HG03095 (cell line): ENCODE data around the gene MYH13.

Experiments used
- ATAC-seq: cut with Tn5 transposase; IDR thresholded peaks from one replicate; pipeline ENCODE4 v1.9.1; 2021; ENCODE audit warnings: moderate library complexity; ENCODE audit not compliant: unreplicated experiment

The MYH13 gene

DNA sequence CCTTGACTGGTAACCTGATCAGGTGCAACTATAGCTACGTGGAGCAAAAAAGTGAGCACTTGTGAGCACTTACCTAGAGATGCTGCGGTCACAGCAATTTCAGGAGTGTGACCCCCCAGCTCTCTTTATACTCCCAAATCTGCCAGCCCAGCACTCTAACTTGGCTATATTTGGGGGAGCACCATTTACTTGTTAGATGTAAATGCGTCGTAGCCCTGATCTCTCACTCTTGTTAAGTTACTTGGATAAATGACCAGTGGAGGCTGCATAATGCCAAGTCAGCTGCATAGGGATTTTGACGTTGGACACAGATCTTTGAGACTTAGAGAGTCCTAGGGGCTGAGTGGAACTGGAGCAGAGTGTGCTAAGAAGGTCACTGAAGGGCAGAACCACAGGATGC lies at the start of gene MYH13:
Gene MYH13 (minus strand): TSS at position 101 of the 400 bp plus-strand sequence. CDS start 8,476 bp downstream, outside the sequence.
- no peak for ATAC-seq

DNA sequence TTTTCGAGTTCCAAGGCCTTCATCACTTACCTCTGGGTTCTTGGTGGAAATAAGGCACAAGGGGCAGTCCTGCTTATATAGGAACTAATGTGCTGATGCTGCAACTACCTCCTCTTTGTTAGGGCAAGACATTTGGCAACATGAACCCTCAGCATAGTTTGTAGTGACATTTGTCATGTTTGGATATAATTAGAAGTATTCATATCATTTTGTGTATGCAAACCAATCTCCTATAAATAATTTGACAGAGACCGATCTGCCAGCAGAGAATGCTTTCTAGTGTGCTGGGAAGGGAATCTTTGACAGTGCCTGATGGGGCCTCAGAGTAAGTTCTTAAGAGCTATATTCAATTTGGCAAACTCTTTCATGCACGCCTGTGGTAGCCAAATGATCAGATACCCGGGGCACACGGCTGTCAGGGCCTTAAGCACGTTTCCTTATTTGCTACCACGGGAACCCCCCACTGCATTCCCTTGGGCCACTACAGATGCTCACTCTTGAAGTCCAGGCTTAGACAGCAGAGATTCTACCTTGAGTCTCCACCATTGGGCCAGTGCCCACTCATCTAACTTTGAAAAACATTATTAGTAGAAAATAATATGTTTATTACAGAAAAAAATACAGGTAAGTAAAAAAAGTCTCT lies 49.2 kb upstream of the MYH13 start, which contains the start of gene MYH8:
Gene MYH8 (minus strand): TSS at position 51 of the 643 bp plus-strand sequence. CDS start 1,723 bp downstream, outside the sequence.
- no peak for ATAC-seq

DNA sequence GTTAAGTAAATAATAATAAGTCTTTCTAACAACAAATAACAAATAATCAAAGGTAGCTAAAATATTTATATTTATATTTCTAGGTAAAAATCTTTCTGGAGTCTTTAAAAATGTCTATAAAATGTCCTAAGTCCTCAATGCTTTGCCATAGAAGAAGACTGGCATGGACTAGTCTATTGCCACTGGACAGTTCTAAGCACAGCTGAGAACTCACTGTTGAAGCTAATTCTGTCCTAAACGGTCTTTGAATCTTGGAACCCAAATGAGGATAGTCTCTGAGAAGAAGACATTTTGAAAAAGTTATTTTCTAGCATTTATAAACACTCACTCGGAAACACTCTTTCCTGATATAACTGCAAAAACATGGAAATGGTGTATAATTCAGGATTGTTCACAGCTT lies 48.4 kb upstream of the MYH13 start:
- ATAC-seq, result no peak

DNA sequence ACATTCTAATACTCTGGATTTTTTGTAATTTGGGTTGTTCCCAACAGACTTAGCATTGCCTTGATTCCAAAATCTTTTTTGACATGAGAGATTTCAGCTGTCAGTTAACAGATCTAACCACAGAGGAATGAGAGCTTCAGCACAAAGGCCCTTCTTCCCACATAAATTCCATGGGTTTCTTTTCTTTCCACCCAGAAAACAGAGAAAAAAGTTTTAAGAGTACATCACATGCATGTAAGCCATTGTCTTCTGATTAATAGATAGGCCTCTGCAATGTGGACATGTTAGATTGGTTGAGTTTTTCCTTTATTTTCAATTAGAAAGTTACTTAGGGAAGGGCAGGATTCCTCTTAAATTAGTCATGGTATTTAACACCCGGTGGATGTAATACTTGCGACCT lies 48.0 kb upstream of the MYH13 start:
- ATAC-seq, result no peak

DNA sequence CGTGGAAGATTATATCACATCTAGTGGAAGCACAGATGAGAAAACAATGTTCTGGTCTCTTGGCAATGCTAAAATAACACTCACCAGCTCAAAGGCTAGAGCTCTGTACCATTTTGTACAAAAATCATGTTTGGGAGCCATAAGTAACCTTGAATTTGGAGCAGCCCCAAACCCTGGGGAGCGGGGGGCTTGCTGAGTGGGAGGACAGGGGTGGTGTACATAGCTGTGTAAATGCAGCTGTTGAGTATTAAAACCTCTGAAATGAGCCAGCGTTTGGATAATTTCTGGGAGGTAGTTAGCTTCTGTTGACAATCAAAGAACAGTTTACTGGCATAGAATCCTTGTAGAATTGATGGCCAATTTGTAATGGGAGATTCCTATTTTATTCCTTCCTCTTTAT lies 44.6 kb upstream of the MYH13 start:
- no peak for ATAC-seq

DNA sequence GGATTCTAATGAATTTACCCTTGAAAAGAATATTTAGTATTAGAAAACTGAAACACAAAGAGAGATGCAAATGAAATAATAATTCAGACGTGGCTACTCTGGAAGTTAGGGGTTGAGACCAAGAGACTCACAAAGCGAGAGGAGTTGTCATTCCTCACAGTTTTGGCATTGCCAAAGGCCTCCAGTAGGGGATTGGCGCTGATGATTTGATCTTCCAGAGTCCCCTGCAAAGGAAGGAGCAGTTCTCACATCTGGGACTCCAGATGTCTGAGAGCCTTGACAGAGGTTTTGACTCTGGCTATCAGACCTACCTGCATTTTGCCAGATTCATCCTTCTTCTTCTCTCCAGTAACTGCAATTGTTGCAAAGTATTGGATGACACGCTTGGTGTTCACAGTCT lies 42.4 kb upstream of the MYH13 start:
- ATAC-seq, result no peak

DNA sequence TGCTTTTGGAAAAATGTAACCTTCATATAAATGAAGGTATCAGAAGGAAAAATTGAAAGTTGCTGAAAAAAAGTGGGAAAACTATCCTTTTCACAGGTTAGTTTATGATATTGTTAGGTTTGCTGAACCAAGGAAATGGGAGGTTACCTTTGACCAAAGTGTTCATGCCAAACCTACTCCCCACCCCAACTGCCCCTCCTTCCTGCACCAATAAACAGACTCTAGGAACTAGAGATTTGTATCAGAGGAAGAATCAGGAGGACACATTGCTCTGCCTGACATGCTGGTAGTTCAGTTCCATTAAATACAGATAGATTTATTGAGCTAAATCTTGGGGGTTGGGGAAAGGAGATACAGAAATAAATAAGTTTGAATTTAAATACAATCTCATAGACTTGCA lies 30.8 kb upstream of the MYH13 start:
- ATAC-seq, result no peak

DNA sequence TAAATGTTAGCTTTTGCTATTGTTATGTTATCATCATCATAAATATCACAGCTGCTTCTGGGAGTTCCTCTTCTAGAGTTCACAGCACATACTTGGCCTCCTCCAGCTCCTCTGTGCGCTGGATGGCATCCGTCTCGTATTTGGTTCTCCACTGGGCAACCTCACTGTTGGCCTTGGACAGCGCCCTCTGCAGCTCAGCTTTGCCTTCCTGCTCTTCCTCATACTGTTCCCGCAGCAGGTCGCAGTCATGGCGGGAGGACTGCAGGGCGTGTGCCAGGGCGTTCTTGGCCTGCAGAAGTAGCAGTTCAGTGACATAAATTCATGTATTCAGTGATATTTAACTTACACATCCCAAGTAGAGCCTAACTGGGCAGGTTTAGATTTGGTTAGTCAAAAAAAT lies 25.5 kb upstream of the MYH13 start:
- ATAC-seq, result no peak

DNA sequence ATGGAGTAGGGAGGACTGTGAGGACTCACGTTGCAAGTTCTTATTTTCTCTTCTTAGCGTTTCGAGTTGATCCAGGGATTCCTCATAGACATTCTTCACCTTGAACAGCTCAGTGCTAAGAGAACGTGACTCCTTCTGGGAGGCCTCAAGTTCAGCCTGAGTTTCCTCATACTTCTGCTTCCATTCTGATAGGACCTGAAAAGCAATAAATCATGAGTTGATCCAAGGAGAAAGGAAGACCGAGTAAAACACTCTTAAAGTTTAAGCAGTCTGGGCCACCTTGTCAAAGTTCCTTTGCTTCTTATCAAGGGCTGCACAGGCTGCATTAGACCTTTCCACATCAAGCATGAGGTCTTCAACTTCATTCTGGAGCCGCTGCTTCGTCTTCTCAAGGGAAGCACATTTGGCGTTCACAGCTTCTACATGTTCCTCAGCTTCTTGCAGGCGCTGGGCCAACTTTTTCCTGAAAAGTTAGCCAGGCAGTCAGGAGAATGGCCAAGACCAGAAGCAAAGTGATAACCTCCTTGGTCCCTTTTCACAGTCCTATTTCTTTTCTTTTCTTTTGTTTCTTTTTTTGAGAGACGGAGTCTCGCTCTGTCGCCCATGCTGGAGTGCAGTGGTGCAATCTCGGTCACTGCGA lies 23.8 kb upstream of the MYH13 start:
- no peak for ATAC-seq

DNA sequence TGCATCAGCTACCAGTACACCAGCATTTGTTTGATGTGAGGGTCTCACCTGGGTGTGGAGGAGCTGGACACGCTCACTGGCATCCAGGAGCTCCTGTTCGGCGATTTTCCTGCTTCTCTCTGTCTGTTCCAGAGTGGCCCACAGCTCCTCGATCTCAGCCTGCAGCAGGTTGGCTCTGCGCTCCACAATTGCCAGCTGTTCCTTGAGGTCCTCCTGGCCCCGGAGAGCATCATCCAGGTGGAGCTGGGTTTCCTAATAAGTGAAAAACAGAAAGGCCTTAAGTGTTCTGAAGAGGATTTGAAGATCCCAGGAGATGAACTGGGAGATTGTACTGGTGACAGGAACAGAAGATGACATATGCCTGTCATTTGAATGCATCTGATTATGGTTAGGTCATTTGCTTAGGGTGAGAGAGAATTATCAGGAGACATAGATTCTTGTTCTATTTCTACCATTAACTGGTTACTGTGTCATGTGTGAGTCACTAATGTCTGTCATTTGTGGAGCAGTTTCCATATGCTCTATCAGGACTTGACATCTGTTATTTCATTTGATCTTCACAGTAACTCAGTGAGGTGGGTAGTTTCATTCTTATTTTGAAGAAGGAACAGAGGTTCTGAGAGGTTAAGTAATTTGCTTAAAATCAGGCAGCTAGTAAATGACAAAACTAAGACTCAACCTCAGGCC lies 21.5 kb upstream of the MYH13 start:
- ATAC-seq, result no peak

DNA sequence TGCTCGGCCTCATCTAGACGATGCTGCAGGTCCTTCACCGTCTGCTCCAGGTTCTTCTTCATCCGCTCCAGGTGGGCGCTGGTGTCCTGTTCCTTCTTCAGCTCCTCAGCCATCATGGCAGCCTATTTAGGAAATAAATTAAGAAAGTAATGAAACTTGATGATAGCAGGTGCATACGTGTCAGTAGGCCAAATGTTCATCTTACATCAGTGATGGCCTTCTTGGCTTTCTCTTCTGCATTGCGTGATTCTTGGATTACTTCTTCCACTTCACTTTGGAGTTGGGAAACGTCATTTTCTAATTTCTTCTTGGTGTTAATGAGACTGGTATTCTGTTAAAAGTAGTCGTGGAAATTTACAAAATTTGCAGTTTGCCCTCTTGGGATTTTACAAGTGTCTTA lies 20.1 kb upstream of the MYH13 start:
- no peak for ATAC-seq

DNA sequence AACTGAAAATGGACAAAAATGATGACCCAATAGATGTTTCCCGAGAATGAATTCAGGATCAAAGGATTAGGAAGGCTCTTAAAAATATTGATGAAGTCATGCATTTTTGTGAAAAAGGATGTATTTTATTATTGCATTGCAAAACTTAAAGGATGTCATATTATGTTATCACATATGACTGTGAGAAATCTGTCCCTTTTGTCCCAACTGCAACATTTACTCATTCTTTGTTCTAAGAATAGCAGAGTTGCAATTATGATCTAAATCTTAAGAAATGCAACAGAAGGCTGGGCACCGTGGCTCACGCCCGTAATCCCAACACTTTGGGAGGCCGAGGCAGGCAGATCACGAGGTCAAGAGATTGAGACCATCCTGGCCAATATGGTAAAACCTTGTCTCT lies 13.1 kb upstream of the MYH13 start:
- no peak for ATAC-seq

DNA sequence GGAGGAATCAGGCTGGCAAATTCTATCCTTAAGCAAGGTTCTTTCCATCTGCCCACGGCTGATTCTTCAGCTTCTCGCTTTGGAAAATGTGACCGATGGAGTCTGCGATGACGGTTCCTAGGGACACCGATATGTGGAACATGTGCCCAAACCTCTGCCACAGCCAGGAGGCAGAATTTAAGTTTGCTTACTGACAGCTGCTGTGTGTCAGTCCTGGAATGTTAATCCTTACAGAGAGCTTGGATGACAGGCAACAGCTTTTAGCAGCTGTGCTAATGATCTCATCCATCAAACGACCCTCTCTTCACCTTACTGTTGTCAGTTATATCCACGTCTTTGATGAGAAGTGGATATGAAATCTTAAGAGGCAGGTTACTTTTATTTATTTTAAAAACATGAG lies 11.4 kb upstream of the MYH13 start:
- no peak for ATAC-seq

DNA sequence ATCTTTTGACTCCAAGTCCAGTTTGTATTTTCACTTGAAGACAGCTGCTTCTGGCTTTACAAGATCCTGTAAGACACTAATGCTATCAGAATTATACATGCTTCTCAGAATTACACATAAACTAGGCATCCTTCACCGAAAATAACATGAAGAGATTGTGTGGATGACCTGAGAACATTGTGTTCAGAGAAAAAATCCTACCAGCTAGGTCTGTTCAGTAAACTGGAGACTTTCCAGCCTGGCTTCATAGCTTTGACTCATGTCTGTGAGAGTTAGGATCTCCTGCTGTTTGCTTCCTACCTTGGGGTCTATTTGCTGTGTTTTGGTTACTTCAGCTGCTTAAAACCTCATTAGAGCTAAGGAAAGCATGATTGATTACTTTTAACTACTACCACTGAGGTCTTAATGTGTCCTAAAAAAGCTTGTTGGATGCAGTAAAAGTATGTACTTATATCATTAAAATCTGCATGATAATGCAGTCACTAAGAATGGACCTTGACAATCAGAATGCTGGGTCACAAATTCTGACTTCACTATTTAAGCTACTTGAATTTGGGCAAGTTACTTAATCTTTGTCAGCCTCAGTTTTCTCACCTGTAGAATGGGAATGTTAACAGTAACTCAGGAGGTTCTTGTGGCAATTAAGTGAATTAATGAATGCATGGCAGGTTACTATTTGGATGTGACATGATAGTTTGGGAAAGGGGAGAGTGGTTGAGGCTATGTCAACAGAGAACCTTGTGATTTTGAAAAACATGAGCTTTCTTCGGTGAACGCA lies 8.0 kb upstream of the MYH13 start:
- ATAC-seq, result no peak

DNA sequence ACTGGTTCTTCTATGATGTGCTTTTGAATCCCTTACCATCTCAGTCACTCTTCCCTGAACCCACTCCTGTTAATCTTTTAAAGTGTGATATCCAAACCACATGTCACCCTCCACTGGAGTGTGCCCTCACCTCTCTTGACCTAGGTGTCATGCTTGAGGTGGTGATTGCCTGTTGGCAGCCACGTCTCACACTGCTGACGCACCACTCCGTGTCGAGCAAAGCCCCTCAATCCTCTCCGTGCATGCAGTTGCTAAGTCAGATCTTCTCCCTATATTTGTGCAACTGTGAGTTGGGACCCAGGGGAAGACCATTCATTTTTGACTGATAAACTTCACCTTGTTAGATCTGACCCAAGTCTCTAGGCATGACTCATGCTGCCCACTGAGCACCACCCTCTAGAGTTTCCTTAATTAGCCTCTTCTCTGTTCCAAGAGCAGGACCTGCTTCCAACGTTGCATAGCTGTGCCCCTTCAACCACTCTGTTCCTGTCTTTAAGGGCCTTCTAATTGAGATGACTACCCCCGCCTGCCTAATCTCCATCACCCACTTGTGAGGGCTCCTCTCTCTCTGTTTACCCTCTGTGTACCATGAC lies 2.7 kb downstream of the MYH13 start:
- no peak for ATAC-seq

DNA sequence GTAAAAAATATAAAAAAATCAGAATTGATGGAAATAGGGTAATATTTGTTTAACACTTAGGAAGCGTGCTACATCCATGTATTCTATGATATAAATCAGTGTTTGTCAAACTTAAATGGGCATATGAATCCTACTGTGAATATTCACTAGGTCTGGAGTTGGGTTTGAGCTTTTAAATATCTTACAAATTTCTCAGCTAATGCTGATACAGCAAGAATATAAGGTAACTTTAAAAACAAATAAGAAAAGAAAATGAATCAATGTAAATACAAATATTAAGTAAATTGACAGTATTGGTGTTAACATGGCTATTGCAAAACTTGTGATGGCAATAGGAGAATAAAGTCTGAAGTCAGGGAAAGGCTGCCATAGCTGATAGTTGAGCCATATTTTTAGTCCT lies 3.6 kb downstream of the MYH13 start:
- no peak for ATAC-seq

DNA sequence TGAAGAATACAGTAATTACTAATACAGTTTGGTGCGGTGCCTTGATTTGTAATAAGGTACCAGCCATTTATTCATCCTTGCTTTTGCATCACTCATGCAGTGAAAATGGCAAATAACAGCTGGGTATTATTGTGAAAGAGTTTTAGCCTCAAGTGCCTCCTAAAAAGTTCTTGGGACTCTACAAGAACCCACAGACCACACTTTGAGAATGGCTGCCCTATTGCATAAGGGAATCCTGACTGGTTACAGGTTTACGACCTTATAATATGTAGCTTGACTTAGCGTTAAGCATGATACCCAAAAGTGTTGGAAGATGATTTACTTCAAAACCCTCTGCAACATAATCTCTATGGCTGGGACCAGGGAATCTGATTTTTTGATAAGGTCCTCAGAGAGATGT lies 4.2 kb downstream of the MYH13 start:
- ATAC-seq, result no peak

DNA sequence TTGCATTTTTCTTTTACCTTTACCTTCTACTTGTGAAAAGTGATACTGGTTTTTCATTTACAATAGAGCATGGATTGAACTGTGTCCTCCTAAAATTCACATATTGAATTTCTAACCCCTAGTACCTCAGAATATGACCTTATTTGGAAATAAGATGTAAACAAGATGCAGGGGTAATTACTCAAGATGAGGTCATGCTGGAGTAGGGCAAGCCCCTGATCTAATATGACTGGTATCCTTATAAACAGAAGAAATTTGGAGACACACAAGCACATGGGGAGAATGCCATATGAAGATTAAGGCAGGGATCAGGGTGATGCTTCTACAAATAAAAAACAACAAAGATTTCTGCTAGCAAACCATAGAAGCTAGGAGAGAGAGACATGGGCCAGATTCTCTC lies 12.2 kb downstream of the MYH13 start:
- no peak for ATAC-seq

DNA sequence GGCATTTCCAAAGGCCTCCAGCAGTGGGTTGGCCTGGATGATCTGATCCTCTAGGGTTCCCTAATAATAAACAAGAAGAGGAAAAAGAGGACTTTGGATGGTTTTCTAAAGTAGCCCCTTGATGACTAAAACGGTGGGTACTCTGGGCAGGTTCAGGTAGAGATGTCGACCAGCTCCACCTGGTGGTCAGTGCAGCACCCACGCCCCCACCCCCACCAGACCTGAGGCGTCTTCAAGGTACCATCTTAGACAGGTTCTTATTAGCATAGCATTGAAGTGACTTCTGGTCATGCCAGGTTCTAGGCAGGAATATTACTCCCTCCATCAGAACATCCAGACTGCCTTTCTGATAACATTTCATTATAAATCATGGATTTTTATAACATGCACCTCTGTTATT lies 15.0 kb downstream of the MYH13 start:
- ATAC-seq, result no peak

DNA sequence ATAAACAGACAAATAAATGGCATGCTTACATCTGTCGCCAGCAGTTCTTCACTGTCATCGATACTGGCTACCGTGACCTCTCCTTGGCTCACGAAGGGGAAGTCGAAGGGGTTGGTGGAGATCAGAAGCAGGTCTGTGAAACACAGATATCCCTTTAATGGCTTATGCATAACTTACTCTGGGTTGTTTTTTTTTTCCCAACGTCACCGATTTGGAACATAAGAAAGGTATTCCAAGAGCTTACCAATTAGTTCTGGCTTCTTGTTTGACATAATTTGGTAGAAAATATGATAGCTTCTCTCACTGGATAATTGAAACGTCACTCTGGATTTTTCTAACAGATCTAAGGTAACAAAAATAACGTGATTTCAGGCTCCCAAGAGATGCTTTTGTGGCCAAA lies 18.2 kb downstream of the MYH13 start:
- ATAC-seq, result no peak

DNA sequence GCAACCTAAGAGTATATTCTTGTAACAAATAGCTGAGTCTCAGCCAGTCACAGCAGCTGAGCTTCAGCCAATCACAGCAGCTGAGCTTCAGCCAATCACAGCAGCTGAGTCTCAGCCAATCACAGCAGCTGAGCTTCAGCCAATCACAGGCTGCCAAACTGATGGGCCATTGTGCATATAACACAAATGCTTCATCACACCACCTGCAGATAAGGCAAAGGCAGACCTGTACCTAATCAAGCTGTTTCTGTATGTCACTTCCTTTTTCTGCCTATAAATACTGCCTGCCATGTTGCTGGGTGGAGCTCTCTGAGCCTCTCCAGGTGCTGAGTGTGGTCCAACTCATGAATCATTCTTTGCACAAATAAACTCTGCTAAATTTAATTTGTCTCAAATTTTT lies 19.9 kb downstream of the MYH13 start:
- no peak for ATAC-seq
